ENCODE data around the gene GDAP1L1.
"Not testable (repeated sequence)": the region's sequence is repeated elsewhere in the genome, so short reads cannot be mapped to it uniquely, and the experiment has no call there.

The GDAP1L1 gene

DNA sequence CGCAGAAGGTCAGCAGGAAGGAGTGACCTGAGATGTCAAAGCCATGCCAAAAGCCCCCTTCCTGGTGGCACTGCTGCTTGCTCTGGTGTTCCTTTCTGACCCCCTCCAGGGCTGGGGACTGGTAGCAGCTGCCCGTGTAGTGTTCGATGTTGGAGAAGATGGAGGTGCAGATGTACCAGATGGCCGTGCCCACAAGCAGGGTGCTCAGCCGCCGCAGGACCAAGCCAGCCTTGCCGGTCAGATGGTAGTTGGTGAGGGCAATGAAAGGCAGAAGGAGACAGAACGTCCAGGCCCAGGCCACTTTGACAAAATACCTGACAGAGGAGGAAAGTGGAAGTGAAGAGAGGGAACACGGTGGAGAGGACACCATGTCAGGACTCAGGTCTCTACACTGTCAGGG lies 59.8 kb downstream of the GDAP1L1 start:
- DNase-seq = no peak

DNA sequence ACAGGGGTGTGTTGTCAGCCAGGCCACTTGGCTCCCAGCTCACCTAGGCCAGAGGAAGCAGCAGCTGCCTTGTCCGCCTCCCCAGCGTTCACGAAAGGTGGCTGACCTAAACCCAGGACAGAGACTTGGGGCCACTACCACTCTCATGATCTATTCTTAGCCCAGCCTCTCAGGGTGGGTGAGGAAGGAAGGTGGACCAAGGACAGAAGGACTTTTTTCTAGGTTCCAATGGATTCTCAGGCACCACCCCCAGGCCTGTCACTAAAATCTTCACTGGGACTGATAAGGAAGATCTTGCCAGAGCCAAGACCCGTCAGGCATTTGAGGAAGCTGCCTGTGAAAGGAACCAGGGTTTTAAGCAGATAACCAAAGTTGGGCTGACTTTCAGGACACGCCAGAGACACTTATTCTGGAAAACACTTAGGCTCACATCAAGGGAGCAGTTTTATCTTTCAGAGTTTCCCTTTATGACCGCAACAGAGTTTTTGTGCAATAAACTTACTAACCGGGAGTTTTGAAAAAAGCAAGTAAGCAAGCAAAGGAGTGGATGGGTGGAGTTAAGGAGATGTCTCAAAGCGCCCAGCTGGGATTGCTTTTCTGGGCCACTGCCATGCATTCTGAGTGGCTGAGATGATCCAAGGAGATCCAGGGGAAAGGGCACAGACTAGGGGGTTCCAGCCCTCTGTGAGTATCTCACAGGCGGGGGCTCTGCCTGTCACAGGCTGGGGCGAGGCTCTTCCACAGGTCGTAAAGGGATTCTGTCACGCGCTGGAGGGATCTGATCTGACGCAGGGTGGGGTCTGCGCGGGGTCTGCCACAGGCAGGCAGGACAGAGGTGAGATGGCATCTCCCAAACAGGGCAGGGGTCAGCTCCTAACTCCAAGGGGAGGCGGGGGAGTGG lies 62.9 kb downstream of the GDAP1L1 start:
- no peak for DNase-seq

DNA sequence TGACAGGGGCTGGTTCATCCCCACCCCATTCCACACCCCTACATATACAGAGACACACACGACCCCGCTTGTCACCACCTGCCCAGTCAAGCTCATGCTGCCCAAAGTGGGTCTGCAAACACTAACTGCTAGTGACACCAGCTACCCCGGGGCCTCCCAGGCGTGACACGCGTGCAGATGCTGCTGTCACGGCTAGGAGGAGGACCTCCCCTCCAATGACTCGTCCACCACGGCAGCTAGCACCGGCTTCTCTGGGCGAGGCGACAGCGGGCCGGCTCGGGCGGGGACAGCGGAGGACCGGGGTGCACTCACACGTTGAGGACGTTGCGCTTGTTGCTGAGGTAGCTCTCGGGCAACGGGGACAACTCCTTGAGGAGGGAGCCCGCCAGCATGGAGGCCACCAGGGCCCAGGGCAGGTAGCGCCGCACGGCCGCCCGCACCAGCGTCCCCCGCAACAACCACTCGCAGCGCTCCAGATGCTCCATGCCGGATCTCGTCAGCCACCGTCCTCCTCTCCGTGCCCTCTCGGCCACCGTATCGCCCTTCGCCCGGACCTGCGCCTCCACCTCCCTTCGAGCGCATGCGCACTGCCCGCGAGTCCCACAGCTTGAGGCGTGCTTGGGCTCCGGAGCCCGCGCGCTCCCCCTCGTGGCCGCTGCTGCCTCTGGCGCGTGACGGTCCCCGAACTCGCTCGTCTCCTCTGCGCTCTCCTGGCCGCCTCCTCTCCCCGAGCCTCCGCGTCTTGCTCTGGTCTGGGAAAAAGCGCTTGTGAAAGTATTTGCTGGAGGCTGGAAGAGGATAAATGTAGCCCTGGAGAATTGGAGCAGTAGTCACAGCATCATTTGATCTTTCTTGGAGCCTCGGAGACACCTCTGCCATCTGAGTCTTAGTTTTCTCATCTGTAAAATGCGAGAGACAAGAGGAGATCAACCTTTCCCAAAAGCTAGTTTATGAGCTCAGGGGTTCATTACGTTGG lies 63.8 kb downstream of the GDAP1L1 start, which contains the start of gene FITM2:
Gene FITM2 (minus strand): TSS at position 539 of the 976 bp plus-strand sequence. CDS start 54 bp downstream, at position 485.
- DNase-seq = peak; percentile 92 to 94

DNA sequence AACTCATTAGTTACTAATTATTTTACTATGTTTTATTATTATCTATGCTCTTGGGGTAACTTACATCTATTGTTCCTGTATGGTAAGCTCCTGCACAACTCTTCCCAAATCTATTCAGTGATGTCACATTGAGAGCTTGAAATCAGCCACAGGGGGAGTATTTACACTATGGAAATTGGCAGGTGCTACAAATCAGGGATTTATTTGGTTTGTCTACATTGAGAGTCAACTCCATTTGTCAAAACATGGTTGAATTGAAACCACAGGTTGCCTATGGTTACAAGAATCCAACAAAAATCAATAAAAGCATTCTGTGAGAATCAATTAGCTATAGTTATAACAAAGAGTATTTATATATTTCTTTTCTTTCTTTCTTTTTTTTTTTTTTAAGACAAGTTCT lies 67.8 kb downstream of the GDAP1L1 start:
- DNase-seq = peak in 1 of 2 experiments; percentile 11

DNA sequence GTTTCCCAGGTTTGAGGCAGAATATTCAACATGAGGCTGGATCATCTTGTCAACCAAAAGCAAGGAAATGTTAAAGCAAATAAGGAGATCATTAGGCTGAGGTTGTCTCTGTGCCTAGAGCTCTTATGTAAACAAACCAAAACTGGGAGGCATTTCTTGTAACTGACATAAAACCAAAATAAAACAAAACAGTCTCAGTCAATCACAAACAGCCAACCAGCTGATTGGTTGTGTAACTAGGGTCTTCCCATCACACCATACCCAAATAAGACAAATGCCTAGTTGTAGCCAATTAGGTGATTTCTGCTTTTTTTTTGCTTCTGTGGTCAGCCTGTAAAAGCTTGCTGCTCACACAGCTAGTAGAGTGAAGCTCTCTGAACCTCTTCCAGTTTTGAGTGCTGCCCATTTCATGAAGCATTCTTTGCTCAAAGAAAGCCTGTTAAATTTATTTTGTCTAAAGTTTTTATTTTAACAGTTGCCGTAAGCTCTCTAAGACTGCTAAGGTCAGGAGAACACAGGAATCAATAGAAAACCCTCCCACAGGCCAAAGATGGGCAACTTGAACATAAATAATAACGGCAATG lies 72.8 kb downstream of the GDAP1L1 start:
- DNase-seq = no peak

DNA sequence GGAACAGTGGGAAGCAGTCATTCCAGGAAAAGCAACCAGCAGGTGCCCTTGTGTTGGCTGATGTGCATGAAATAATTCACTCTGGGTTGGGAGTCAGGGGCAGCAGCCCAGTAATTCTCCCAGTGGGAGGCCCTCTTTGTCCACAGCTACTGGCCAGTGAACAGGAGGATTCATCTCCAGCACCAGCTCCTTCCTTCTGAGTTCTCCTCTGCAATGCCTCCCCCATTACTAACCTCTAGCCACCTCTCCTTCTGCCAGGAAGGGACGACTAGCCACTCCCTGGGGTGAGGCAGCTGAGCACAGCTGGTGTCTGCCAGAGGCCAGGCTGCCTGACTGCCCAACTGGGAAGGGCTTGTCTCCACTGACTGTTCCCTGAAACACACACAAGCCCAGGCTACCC lies 77.2 kb downstream of the GDAP1L1 start:
- peak in 1 of 2 experiments; percentile 22 for DNase-seq

DNA sequence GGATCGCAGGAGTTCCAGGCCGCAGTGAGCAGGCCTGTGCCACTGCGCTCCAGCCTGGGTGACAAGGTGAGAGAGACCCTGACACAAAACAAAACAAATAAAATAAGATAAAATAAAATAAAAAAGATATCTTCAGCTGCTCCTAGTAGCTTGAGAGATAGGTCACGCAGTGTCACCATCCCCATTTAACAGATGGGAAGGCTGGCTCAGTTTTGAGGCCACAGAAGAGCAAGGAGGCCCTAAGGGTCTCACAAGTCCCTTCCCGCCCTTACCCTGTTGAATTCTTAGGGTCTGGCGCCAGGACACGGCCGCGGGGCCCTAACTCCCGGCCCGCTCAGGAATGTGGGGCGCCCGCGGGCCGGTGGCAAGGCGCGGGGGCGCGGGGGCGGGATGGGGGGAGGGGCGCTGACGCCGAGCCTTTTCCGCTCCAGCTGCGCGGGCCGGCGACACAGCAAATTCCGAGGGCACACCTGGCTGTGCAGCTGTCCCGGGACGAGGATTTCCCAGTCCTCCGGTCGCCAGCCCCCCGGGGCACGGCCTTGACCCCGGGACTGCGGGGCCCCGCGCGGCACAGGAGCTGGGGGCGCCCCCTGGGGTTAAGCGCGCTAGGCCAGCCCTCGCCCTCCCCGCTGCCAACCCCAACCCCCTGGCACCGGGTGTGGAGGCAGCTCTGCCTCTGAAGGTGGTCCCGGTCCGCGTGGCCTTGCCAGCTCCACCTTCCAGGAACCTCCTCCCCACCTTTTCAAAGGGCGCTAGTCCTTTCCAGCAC lies 79.5 kb downstream of the GDAP1L1 start:
- no peak for DNase-seq

DNA sequence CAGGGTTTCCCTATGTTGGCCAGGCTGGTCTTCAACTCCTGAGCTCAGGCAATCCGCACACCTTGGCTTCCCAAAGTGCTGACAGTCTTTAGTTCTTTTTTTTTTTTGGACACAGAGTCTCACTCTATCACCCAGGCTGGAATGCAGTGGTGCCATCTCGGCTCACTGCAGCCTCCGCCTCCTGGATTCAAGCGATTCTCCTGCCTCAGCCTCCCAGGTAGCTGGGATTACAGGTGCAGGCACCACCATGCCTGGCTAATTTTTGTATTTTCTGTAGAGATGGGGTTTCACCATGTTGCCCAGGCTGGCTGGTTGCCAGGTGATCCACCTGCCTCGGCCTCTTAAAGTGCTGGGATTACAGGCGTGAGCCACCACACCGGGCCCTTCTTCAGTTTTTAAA lies 80.6 kb downstream of the GDAP1L1 start:
- not testable (repeated sequence) for DNase-seq

DNA sequence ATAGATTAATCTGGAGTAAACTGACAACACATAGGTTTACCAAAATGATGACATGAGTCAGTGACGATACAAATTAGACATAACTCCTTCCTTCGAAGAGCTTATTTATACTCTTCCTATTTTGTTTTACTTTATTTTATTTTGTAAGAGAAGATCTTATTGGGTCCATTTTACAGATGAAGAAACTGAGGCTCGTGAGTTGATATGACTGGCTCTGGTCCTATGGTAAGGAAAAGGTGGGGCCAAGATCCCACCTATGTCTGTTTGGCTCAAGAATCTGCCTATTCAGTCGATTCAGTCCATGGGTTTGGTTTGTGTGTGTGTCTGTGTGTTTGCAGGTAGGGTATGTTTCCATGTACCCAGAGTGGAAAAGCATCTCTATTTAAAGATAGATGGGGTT lies 81.3 kb downstream of the GDAP1L1 start:
- DNase-seq = no peak
